Measurements from ENCODE around the gene PCK1. TPM values are rescaled to one million over a fixed set of nuclear protein-coding genes. Genes with fewer than 3 reads are reported as not detected.
A peak's percentile ranks its signal among the peaks of the same experiment; 100 is the strongest.

The PCK1 gene
- total and polyA plus RNA-seq, 2 of the 13 experiments (the other 11 are each of a cell fraction or from before 2014, with no cell fraction given), result 6.5 to 12.6 TPM

- TF ChIP-seq TRIM24 (CRISPR knock-in tag; IDR thresholded peaks at IDR 0.05) (no peak), ZNF350 (CRISPR knock-in tag; IDR thresholded peaks at IDR 0.05; ENCODE audit: borderline replicate concordance, low read depth) (no peak), ZNF629 (CRISPR knock-in tag; conservative IDR thresholded peaks at IDR 0.05) (0 out of 2 replicates have a peak, but pooled peaks have one; percentile 8), IRX3 (CRISPR knock-in tag; IDR thresholded peaks at IDR 0.05; ENCODE audit: borderline replicate concordance, low read depth) (0 out of 2 replicates have a peak, but pooled peaks have one; percentile 56), CAMTA2 (CRISPR knock-in tag; IDR thresholded peaks at IDR 0.05; ENCODE audit: borderline replicate concordance) (no peak), U2AF1 (optimal IDR thresholded peaks at IDR 0.05; ENCODE audit: low read depth, low read length) (no peak), ZNF619 (CRISPR knock-in tag; IDR thresholded peaks at IDR 0.05) (no peak), NFYB (CRISPR knock-in tag; IDR thresholded peaks at IDR 0.05) (no peak), POLR2AphosphoS2 (IDR thresholded peaks at IDR 0.05; ENCODE audit: low read depth, low read length) (no peak), DPF2 (CRISPR knock-in tag; IDR thresholded peaks at IDR 0.05; ENCODE audit: borderline replicate concordance, low read depth) (0 out of 2 replicates have a peak, but pooled peaks have one; percentile 60), KDM5B (CRISPR knock-in tag; IDR thresholded peaks at IDR 0.05; ENCODE audit: borderline replicate concordance) (no peak; the same call in 1 of the 2 replicates), ZNF614 (CRISPR knock-in tag; IDR thresholded peaks at IDR 0.05; ENCODE audit: borderline replicate concordance) (no peak; the same call in 1 of the 2 replicates), ZNF816 (CRISPR knock-in tag; IDR thresholded peaks at IDR 0.05; ENCODE audit: borderline replicate concordance) (peak; percentile 90), ZNF687 (CRISPR knock-in tag; IDR thresholded peaks at IDR 0.05) (peak; percentile 94), ZSCAN21 (CRISPR knock-in tag; IDR thresholded peaks at IDR 0.05; ENCODE audit: borderline replicate concordance) (peak; percentile 43; the same call in 1 of the 2 replicates), YY1 (IDR thresholded peaks at IDR 0.05; ENCODE audit: insufficient read depth, insufficient replicate concordance, low read depth, low read length) (peak; percentile 9), ZNF652 (CRISPR knock-in tag; IDR thresholded peaks at IDR 0.05; ENCODE audit: borderline replicate concordance, low read depth) (no peak), TOE1 (CRISPR knock-in tag; IDR thresholded peaks at IDR 0.05) (no peak), PLSCR1 (CRISPR knock-in tag; IDR thresholded peaks at IDR 0.05; ENCODE audit: borderline replicate concordance) (no peak), JUN (CRISPR knock-in tag; IDR thresholded peaks at IDR 0.05) (peak; percentile 51; the same call in 1 of the 2 replicates)
- TF ChIP-seq, protein P1, sequence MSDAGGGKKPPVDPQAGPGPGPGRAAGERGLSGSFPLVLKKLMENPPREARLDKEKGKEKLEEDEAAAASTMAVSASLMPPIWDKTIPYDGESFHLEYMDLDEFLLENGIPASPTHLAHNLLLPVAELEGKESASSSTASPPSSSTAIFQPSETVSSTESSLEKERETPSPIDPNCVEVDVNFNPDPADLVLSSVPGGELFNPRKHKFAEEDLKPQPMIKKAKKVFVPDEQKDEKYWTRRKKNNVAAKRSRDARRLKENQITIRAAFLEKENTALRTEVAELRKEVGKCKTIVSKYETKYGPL (CRISPR knock-in tag; IDR thresholded peaks at IDR 0.05), result no peak
- TF ChIP-seq, protein P2, sequence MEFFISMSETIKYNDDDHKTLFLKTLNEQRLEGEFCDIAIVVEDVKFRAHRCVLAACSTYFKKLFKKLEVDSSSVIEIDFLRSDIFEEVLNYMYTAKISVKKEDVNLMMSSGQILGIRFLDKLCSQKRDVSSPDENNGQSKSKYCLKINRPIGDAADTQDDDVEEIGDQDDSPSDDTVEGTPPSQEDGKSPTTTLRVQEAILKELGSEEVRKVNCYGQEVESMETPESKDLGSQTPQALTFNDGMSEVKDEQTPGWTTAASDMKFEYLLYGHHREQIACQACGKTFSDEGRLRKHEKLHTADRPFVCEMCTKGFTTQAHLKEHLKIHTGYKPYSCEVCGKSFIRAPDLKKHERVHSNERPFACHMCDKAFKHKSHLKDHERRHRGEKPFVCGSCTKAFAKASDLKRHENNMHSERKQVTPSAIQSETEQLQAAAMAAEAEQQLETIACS (CRISPR knock-in tag; IDR thresholded peaks at IDR 0.05), result no peak
- TF ChIP-seq, protein P3, sequence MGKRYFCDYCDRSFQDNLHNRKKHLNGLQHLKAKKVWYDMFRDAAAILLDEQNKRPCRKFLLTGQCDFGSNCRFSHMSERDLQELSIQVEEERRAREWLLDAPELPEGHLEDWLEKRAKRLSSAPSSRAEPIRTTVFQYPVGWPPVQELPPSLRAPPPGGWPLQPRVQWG (CRISPR knock-in tag; IDR thresholded peaks at IDR 0.05; ENCODE audit: borderline replicate concordance, low read depth), result no peak
These were observed 25.5 kb downstream of the PCK1 start (continued) for GRCh38 chr20:57586370-57586793.
